H1 (cell line): ENCODE measurements around the gene OTOGL. TPM values are rescaled to one million over a fixed set of nuclear protein-coding genes. Genes with fewer than 3 reads are reported as not detected.

Experiments used
- CTCF ChIA-PET: fragments of 300-600 bp; sonication (Branson Sonifier 250); formaldehyde crosslinking; loops from one replicate; lab custom pipeline; 2021; ENCODE audit not compliant: partially characterized antibody; lab: Charles Lee
- POLR2A ChIA-PET: fragments of 300-600 bp; sonication (Branson Sonifier 250); formaldehyde crosslinking; loops from one replicate; lab custom pipeline; 2021; ENCODE audit warnings: inconsistent platforms; ENCODE audit not compliant: partially characterized antibody; lab: Charles Lee
- DNase-seq, 2 experiments: peaks; one replicate each; pipeline versions ENCODE4 v3.0.0 to v3.0.0-alpha.2; 2010 to 2022; ENCODE audit warnings: low spot score in 2 of 2, low read depth in 1 of 2, mixed read lengths in 1 of 2
- FAIRE-seq: peaks from 2 replicates; lab custom pipeline; 2011; peaks lifted over from hg19 to GRCh38; lab: Jason Lieb, UNC
- H2AFZ ChIP-seq: 2 replicates; pipeline ENCODE4 v1.8.1; 2012; ENCODE audit warnings: low read length, inconsistent platforms
- H2AK5ac ChIP-seq: 2 replicates; pipeline ENCODE4 v1.6.1; 2013; ENCODE audit warnings: low read depth, low read length
- H2BK120ac ChIP-seq: replicated peaks from 2 replicates; pipeline ENCODE3; 2013; ENCODE audit warnings: low read depth, low read length, inconsistent platforms
- H2BK12ac ChIP-seq: 2 replicates; pipeline ENCODE4 v1.6.1; 2013; ENCODE audit warnings: low read depth, low read length
- H2BK15ac ChIP-seq: 2 replicates; pipeline ENCODE4 v1.6.1; 2013; ENCODE audit warnings: low read length
- H2BK20ac ChIP-seq: 2 replicates; pipeline ENCODE4 v1.6.1; 2013; ENCODE audit warnings: low read length
- H2BK5ac ChIP-seq: 2 replicates; pipeline ENCODE4 v1.6.1; 2013; ENCODE audit warnings: low read depth, low read length
- H3K14ac ChIP-seq: 2 replicates; pipeline ENCODE4 v1.6.1; 2013; ENCODE audit warnings: inconsistent platforms; ENCODE audit not compliant: insufficient read length
- H3K18ac ChIP-seq: 2 replicates; pipeline ENCODE4 v1.6.1; 2013; ENCODE audit warnings: low read length; ENCODE audit errors: extremely low read depth
- H3K23ac ChIP-seq: 2 replicates; pipeline ENCODE4 v1.6.1; 2013; ENCODE audit warnings: inconsistent platforms; ENCODE audit not compliant: insufficient read length
- H3K23me2 ChIP-seq: 2 replicates; pipeline ENCODE4 v1.6.1; 2013; ENCODE audit warnings: low read depth, low read length
- H3K27ac ChIP-seq: 2 replicates; pipeline ENCODE4 v1.6.1; 2011; ENCODE audit warnings: low read depth, low read length, inconsistent platforms
- H3K27me3 ChIP-seq, 4 experiments: replicated peaks in 1 of 4; 1 replicate in 1 of 4; 2 replicates in 3 of 4; pipeline versions ENCODE4 v1.6.1 to v1.8.1; 2011 to 2013; ENCODE audit warnings: low read length in 3 of 4, mild to moderate bottlenecking in 3 of 4, inconsistent platforms in 2 of 4, mixed read lengths in 2 of 4, moderate library complexity in 1 of 4; ENCODE audit not compliant: control insufficient read depth in 3 of 4, insufficient read depth in 3 of 4; ENCODE audit errors: extremely low read depth in 1 of 4
- H3K36me3 ChIP-seq, 4 experiments: 2 replicates each; pipeline versions ENCODE4 v1.6.1 to v1.8.1; 2011 to 2013; ENCODE audit warnings: mild to moderate bottlenecking in 4 of 4, low read length in 3 of 4, moderate library complexity in 2 of 4, control low read depth in 1 of 4, inconsistent platforms in 1 of 4; ENCODE audit not compliant: insufficient read depth in 4 of 4, control insufficient read depth in 2 of 4
- H3K4ac ChIP-seq: replicated peaks from 2 replicates; pipeline ENCODE3; 2013; ENCODE audit warnings: low read length, low read depth, mixed read lengths, inconsistent platforms; ENCODE audit not compliant: insufficient read length
- H3K4me1 ChIP-seq, 4 experiments: replicated peaks in 1 of 4; 1 replicate in 1 of 4; 2 replicates in 3 of 4; pipeline versions ENCODE4 v1.6.1 to v1.8.1; 2011 to 2013; ENCODE audit warnings: low read length in 3 of 4, inconsistent platforms in 2 of 4, mixed read lengths in 1 of 4; ENCODE audit not compliant: insufficient read depth in 4 of 4, control insufficient read depth in 3 of 4
- H3K4me2 ChIP-seq, 2 experiments: 2 replicates each; pipeline versions ENCODE4 v1.6.1 to v1.8.1; 2011 to 2013; ENCODE audit warnings: low read depth in 2 of 2, low read length in 2 of 2, control low read depth in 1 of 2, inconsistent platforms in 1 of 2, mild to moderate bottlenecking in 1 of 2; ENCODE audit not compliant: insufficient read depth in 1 of 2
- H3K4me3 ChIP-seq, 4 experiments: fragments of 200-600, 300-600 bp in 1 of 4; sonication (generic), shearing (Covaris generic), sonication (Bioruptor Twin) in 1 of 4; 2 replicates each; pipeline versions ENCODE4 v1.5.1 to v1.8.1; 2011 to 2016; ENCODE audit warnings: low read length in 4 of 4, low read depth in 3 of 4, control low read depth in 2 of 4, inconsistent platforms in 2 of 4, mild to moderate bottlenecking in 2 of 4, mixed read lengths in 1 of 4, moderate library complexity in 1 of 4; ENCODE audit not compliant: insufficient read depth in 2 of 4; ENCODE audit errors: extremely low read depth in 1 of 4
- H3K56ac ChIP-seq: replicated peaks from 2 replicates; pipeline ENCODE3; 2013; ENCODE audit warnings: low read depth, mild to moderate bottlenecking, mixed read lengths, low read length, inconsistent platforms; ENCODE audit not compliant: insufficient read length
- H3K79me1 ChIP-seq: 2 replicates; pipeline ENCODE4 v1.6.1; 2013; ENCODE audit warnings: low read depth, low read length, control low read depth
- H3K79me2 ChIP-seq, 2 experiments: 2 replicates each; pipeline versions ENCODE4 v1.6.1 to v1.8.1; 2012 to 2013; ENCODE audit warnings: low read length in 2 of 2, mild to moderate bottlenecking in 2 of 2, inconsistent platforms in 1 of 2; ENCODE audit not compliant: insufficient read depth in 2 of 2, control insufficient read depth in 1 of 2
- H3K9ac ChIP-seq, 4 experiments: replicated peaks in 1 of 4; 1 replicate in 1 of 4; 2 replicates in 3 of 4; pipeline versions ENCODE4 v1.6.1 to v1.8.1; 2011 to 2013; ENCODE audit warnings: low read depth in 3 of 4, low read length in 3 of 4, control low read depth in 2 of 4, mild to moderate bottlenecking in 2 of 4, moderate library complexity in 2 of 4, inconsistent platforms in 1 of 4; ENCODE audit errors: extremely low read depth in 1 of 4
- H3K9me3 ChIP-seq, 2 experiments: 2 replicates each; pipeline versions ENCODE4 v1.6.1 to v1.8.1; 2012 to 2013; ENCODE audit warnings: mild to moderate bottlenecking in 2 of 2, moderate library complexity in 2 of 2, control low read depth in 1 of 2, inconsistent platforms in 1 of 2, low read depth in 1 of 2, low read length in 1 of 2, mixed read lengths in 1 of 2; ENCODE audit not compliant: insufficient read depth in 2 of 2
- H4K20me1 ChIP-seq, 2 experiments: replicated peaks in 1 of 2; 2 replicates each; pipeline versions ENCODE3 to v1.8.1; 2011 to 2013; ENCODE audit warnings: inconsistent platforms in 2 of 2, low read length in 2 of 2, mild to moderate bottlenecking in 1 of 2; ENCODE audit not compliant: insufficient read depth in 2 of 2, control insufficient read depth in 1 of 2
- H4K5ac ChIP-seq: 2 replicates; pipeline ENCODE4 v1.6.1; 2013; ENCODE audit warnings: low read length, low read depth, mixed read lengths, inconsistent platforms; ENCODE audit not compliant: insufficient read length
- H4K8ac ChIP-seq: 2 replicates; pipeline ENCODE4 v1.8.0; 2013; ENCODE audit warnings: mild to moderate bottlenecking, moderate library complexity, low read length, inconsistent platforms; ENCODE audit not compliant: insufficient read depth; ENCODE audit errors: extremely low read depth
- H4K91ac ChIP-seq: replicated peaks from 2 replicates; pipeline ENCODE3; 2013; ENCODE audit warnings: low read length, mixed read lengths, inconsistent platforms; ENCODE audit not compliant: insufficient read length
- BACH1 ChIP-seq: IDR thresholded peaks from 2 replicates; pipeline ENCODE4 v1.6.1; 2012; ENCODE audit warnings: low read length, improper control_type of control experiment
- CBX5 ChIP-seq: fragments of 300-800, 300-1000 bp; sonication (generic); IDR thresholded peaks from 2 replicates; pipeline ENCODE4 v1.7.1; 2016; ENCODE audit warnings: antibody characterized with exemption, low read length, low read depth
- CBX8 ChIP-seq: fragments of 300-800, 300-1000 bp; sonication (generic); IDR thresholded peaks from 2 replicates; pipeline ENCODE4 v1.7.1; 2016; ENCODE audit warnings: low read depth, low read length, borderline replicate concordance
- CEBPB ChIP-seq: IDR thresholded peaks from 2 replicates; pipeline ENCODE4 v1.6.1; 2012; ENCODE audit warnings: low read depth, low read length
- EP300 ChIP-seq, 2 experiments: IDR thresholded peaks; 1 replicate in 1 of 2; 2 replicates in 1 of 2; pipeline ENCODE4 v1.6.1; 2011 to 2012; ENCODE audit warnings: low read depth in 2 of 2, low read length in 2 of 2, mild to moderate bottlenecking in 2 of 2, borderline replicate concordance in 1 of 2, inconsistent platforms in 1 of 2, moderate library complexity in 1 of 2
- EZH2 ChIP-seq: fragments of 200-600 bp; sonication (generic); IDR thresholded peaks from 2 replicates; pipeline ENCODE4 v1.7.1; 2012; ENCODE audit warnings: low read depth, mild to moderate bottlenecking, moderate library complexity, low read length, inconsistent platforms; ENCODE audit not compliant: severe bottlenecking
- FOSL1 ChIP-seq: IDR thresholded peaks from 2 replicates; pipeline ENCODE4 v1.6.1; 2011; ENCODE audit warnings: mild to moderate bottlenecking, low read depth, low read length, moderate library complexity; ENCODE audit not compliant: insufficient read depth
- GTF2F1 ChIP-seq: IDR thresholded peaks from 2 replicates; pipeline ENCODE4 v1.6.1; 2012; ENCODE audit warnings: low read depth, low read length, improper control_type of control experiment, borderline replicate concordance
- JUND ChIP-seq: IDR thresholded peaks from 2 replicates; pipeline ENCODE4 v1.6.1; 2011; ENCODE audit warnings: mild to moderate bottlenecking, improper control_type of control experiment, low read length
- RBBP5 ChIP-seq: IDR thresholded peaks from 2 replicates; pipeline ENCODE4 v1.7.1; 2012; ENCODE audit warnings: low read depth, mild to moderate bottlenecking, inconsistent platforms, low read length, moderate library complexity, borderline replicate concordance
- SIX5 ChIP-seq: IDR thresholded peaks from 2 replicates; pipeline ENCODE4 v1.6.1; 2011; ENCODE audit warnings: mild to moderate bottlenecking, low read depth, low read length
- SRF ChIP-seq: IDR thresholded peaks from 2 replicates; pipeline ENCODE4 v1.6.1; 2011; ENCODE audit warnings: mild to moderate bottlenecking, low read depth, low read length, moderate library complexity
- TAF1 ChIP-seq: IDR thresholded peaks from 2 replicates; pipeline ENCODE4 v1.6.1; 2011; ENCODE audit warnings: mild to moderate bottlenecking, low read depth, low read length
- YY1 ChIP-seq: IDR thresholded peaks from 2 replicates; pipeline ENCODE4 v1.6.1; 2011; ENCODE audit warnings: low read depth, mild to moderate bottlenecking, low read length
- WGBS, 2 experiments: shearing (Covaris generic) in 1 of 2; methylation state at CpG; one replicate each; pipeline versions ENCODE4 v1.1.6 to v1.1.7; 2013 to 2015; ENCODE audit warnings: low lambda C conversion rate in 2 of 2, mixed read lengths in 2 of 2, inconsistent platforms in 1 of 2, low coverage in 1 of 2, missing lambda C conversion rate in 1 of 2; ENCODE audit not compliant: insufficient replicate concordance in 2 of 2, insufficient coverage in 1 of 2, insufficient read length in 1 of 2; ENCODE audit errors: extremely low coverage in 1 of 2, missing lambda C conversion rate in 1 of 2; 5-methylcytosine and 5-hydroxymethylcytosine counted together
- polyA plus RNA-seq, 7 experiments: library from polyadenylated mRNA; depleted of rRNA in 3 of 7; stranded (reverse) in 5 of 7; unstranded in 2 of 7; fragments of >200 nt in 5 of 7; fragments of 200-250 nt in 2 of 7; gene quantifications; 1 replicate in 5 of 7; 2 replicates in 1 of 7; 4 replicates in 1 of 7; pipeline versions ENCODE4 v1.2.1 to v1.2.3, GENCODE V29; 2011 to 2013; ENCODE audit warnings: missing spikeins in 2 of 7, mixed read lengths in 2 of 7
- total RNA-seq: library from RNA; stranded (reverse); fragmentation: NEBNext Ultra II Directional; extraction: Animal tissue kit (Norgen Biotek cat#: 25700); gene quantifications from 2 replicates; pipeline ENCODE4 v1.2.1, GENCODE V29; 2021
- TF ChIP-seq, protein P1 (sequence below): IDR thresholded peaks from 2 replicates; pipeline ENCODE4 v1.6.1; 2012; ENCODE audit warnings: inconsistent platforms

The OTOGL gene
- total and polyA plus RNA-seq, 2 of the 8 experiments (the other 6 are each of a cell fraction or from before 2014, with no cell fraction given) = 0.12 to 0.17 TPM

DNA sequence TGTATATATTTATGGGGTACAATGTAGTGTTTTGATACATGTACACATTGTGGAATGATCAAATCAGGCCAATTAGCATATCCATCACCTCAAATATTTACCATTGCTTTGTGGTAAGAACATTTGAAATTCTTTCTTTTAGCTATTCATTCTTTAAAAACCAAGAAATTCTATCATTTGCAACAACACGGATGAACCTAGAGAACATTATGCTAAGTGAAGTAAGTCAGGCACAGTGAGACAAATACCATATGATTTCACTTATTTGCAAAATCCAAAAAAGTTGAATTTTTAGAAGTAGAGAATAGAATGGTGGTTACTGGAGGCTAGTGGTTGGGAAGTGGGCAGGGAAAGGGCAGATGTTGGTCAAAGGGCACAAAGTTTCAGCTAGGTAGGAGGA, 215.4 kb downstream of the OTOGL start:
- Histone ChIP-seq H2BK15ac (no peak overlapping the region), H3K79me2 (no peaks in the 10 kb centered on the region), H3K79me1 (no peaks in the 10 kb centered on the region), H3K36me3 (no peaks in the 10 kb centered on the region), H2AK5ac (no peak overlapping the region), H3K9ac (no peak overlapping the region)
- FAIRE-seq (no peak), DNase-seq (no peak)
- TF ChIP-seq JUND (no peak), TAF1 (no peak), SIX5 (no peak), RBBP5 (no peak), YY1 (no peak), CBX8 (no peak), EZH2 (no peak), FOSL1 (no peak), BACH1 (no peak), CBX5 (no peak), CEBPB (no peak), SRF (no peak), EP300 (IDR thresholded peaks at IDR 0.05; ENCODE audit: borderline replicate concordance in 1 of 2, low read depth in 2 of 2, low read length in 2 of 2) (no peak), GTF2F1 (no peak)
- TF ChIP-seq, protein P1, sequence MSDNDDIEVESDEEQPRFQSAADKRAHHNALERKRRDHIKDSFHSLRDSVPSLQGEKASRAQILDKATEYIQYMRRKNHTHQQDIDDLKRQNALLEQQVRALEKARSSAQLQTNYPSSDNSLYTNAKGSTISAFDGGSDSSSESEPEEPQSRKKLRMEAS = no peak
- TF ChIP-seq, all 59 proteins: peak for 0
- no peak overlapping the region for H2AFZ ChIP-seq
- no peak overlapping the region for H3K4me2 ChIP-seq
- 82% methylated on average over 1 of the region's 1 CpG; no CpG with 5 or more reads in 1 of the 2 experiments for WGBS, 2 experiments
- H3K27ac ChIP-seq = no peak overlapping the region
- no peak overlapping the region for H4K8ac ChIP-seq
- H3K4ac ChIP-seq = no peak overlapping the region
- no peaks in the 10 kb centered on the region for H3K23me2 ChIP-seq
- ChIA-PET CTCF (no interaction called here), POLR2A (no interaction called here)
- peaks cover 0 to 5% (median 2%) of the 10 kb centered on the region in 4 experiments; a peak in 2 of 7 replicates for H3K4me1 ChIP-seq
- H3K23ac ChIP-seq = no peak overlapping the region
- H4K20me1 ChIP-seq = no peaks in the 10 kb centered on the region
- H3K18ac ChIP-seq = no peak overlapping the region
- no peak overlapping the region for H2BK12ac ChIP-seq
- H3K27me3 ChIP-seq = no peaks in the 10 kb centered on the region
- no peak overlapping the region for H2BK20ac ChIP-seq
- no peaks in the 10 kb centered on the region for H3K9me3 ChIP-seq
- no peak overlapping the region for H2BK120ac ChIP-seq
- no peak overlapping the region for H3K14ac ChIP-seq
- no peak overlapping the region for H3K4me3 ChIP-seq
- no peak overlapping the region for H4K91ac ChIP-seq
- no peak overlapping the region for H3K56ac ChIP-seq
- no peak overlapping the region for H4K5ac ChIP-seq
- no peak overlapping the region for H2BK5ac ChIP-seq
